ENCODE results near the gene MAGI2. TPM values are rescaled to one million over a fixed set of nuclear protein-coding genes. Genes with fewer than 3 reads are reported as not detected.
A peak's percentile ranks its signal among the peaks of the same experiment; 100 is the strongest.

Gene MAGI2
- total RNA-seq, 1 donor from 2014 or later: 13.3 TPM

- H3K4me1 Mint-ChIP-seq (ENCODE audit: unreplicated experiment): no peaks in the 10 kb centered on the region
- H3K27me3 Mint-ChIP-seq: peaks cover 2% of the 10 kb centered on the region
- DNase-seq (ENCODE audit: extremely low spot score, unreplicated experiment): no peak
- H3K4me3 Mint-ChIP-seq: no peak overlapping the region
- no peaks in the 10 kb centered on the region for H3K9me3 Mint-ChIP-seq
- no peak overlapping the region for H3K27ac Mint-ChIP-seq
- no peak for TF ChIP-seq CTCF (conservative IDR thresholded peaks at IDR 0.05)
- no peaks in the 10 kb centered on the region for H3K36me3 Mint-ChIP-seq
Observed at GRCh38 chr7:78777829-78778228, 675.6 kb downstream of the MAGI2 start.

GRCh38 chr7:78770422-78771410 lies 682.8 kb downstream of the MAGI2 start:
- DNase-seq (ENCODE audit: extremely low spot score, unreplicated experiment): no peak
- Mint-ChIP-seq H3K27me3 (peaks cover 21% of the 10 kb centered on the region), H3K9me3 (no peaks in the 10 kb centered on the region), H3K4me1 (ENCODE audit: unreplicated experiment) (peaks cover 11% of the 10 kb centered on the region), H3K27ac (peak overlapping the region; percentile 55), H3K4me3 (no peak overlapping the region), H3K36me3 (no peaks in the 10 kb centered on the region)
- TF ChIP-seq CTCF (conservative IDR thresholded peaks at IDR 0.05): no peak

GRCh38 chr7:78769481-78770101 lies 683.9 kb downstream of the MAGI2 start:
- Mint-ChIP-seq H3K27me3 (peaks cover 23% of the 10 kb centered on the region), H3K4me3 (no peak overlapping the region), H3K27ac (no peak overlapping the region), H3K4me1 (ENCODE audit: unreplicated experiment) (peaks cover 11% of the 10 kb centered on the region), H3K9me3 (no peaks in the 10 kb centered on the region), H3K36me3 (no peaks in the 10 kb centered on the region)
- DNase-seq (ENCODE audit: extremely low spot score, unreplicated experiment): no peak
- no peak for TF ChIP-seq CTCF (conservative IDR thresholded peaks at IDR 0.05)

- peaks cover 11% of the 10 kb centered on the region for H3K4me1 Mint-ChIP-seq (ENCODE audit: unreplicated experiment)
- no peak overlapping the region for H3K4me3 Mint-ChIP-seq
- peaks cover 25% of the 10 kb centered on the region for H3K27me3 Mint-ChIP-seq
- H3K9me3 Mint-ChIP-seq: no peaks in the 10 kb centered on the region
- TF ChIP-seq CTCF (conservative IDR thresholded peaks at IDR 0.05): no peak
- DNase-seq (ENCODE audit: extremely low spot score, unreplicated experiment): no peak
- no peaks in the 10 kb centered on the region for H3K36me3 Mint-ChIP-seq
- H3K27ac Mint-ChIP-seq: no peak overlapping the region
Observed at GRCh38 chr7:78768859-78769258, 684.6 kb downstream of the MAGI2 start.

GRCh38 chr7:78765943-78766729 lies 687.3 kb downstream of the MAGI2 start:
- no peak overlapping the region for H3K4me3 Mint-ChIP-seq
- H3K4me1 Mint-ChIP-seq (ENCODE audit: unreplicated experiment): peaks cover 9% of the 10 kb centered on the region
- no peaks in the 10 kb centered on the region for H3K9me3 Mint-ChIP-seq
- no peak for TF ChIP-seq CTCF (conservative IDR thresholded peaks at IDR 0.05)
- no peak overlapping the region for H3K27ac Mint-ChIP-seq
- DNase-seq (ENCODE audit: extremely low spot score, unreplicated experiment): no peak
- peaks cover 22% of the 10 kb centered on the region for H3K27me3 Mint-ChIP-seq
- H3K36me3 Mint-ChIP-seq: no peaks in the 10 kb centered on the region
